Heart left ventricle (tissue), 13 donors: Measurements from ENCODE around the gene GCHFR.

Source experiments
- CTCF ChIP-seq, 12 donors: fragments of 200-600 bp; sonication (generic) in 4 of 12; IDR thresholded peaks; one replicate each; pipeline versions ENCODE4 v1.5.0 to v1.8.0; 2018 to 2022; ENCODE audit warnings: antibody characterized with exemption in 12 of 12, mild to moderate bottlenecking in 5 of 12
- POLR2A ChIP-seq, 2 donors: fragments of 450-650 bp; IDR thresholded peaks; one replicate each; pipeline ENCODE4 v1.6.1; 2017; ENCODE audit warnings: antibody characterized with exemption in 2 of 2, mild to moderate bottlenecking in 2 of 2, moderate library complexity in 2 of 2
- donor health status: ischemic (EF 13 %, LVEDD 7.1; RV severe dilation, severe dysfunction).
- donor health status: DM: no; HTN: yes; CAD: no.
- donor health status: DM: no; HTN: no; CAD: no.
- donor health status: ischemic (EF 25% LVEDD 6.9; RV normal size, moderate dysfunction).
- donor health status: ischemic (EF 25% LVEDD 5.7; RV mildly dilated, moderate dysfunction).
- donor health status: ischemic (EF 35%, LVEDD 5.7; RV mildly dilated, moderate dysfunction).
- donor health status: nonischemic (EF 11% LVEDD 7.7; RV severe dilation, severe dysfunction).
- donor health status: DM: yes; HTN: yes; CAD: no.
- donor health status: PGD.
- donor health status: ischemic (EF 29% LVEDD 5.4; RV normal size, mild dysfunction).
- donor health status: nonischemic (EF 23%, LVEDD 6.1; RV moderate dilation, normal function).

GRCh38 chr15:40768521-40769273, 4.8 kb downstream of the GCHFR start:
- no peak for TF ChIP-seq CTCF (IDR thresholded peaks at IDR 0.05)
- TF ChIP-seq POLR2A (IDR thresholded peaks at IDR 0.05) = no peak
